ENCODE measurements around the gene BRAF. TPM values are rescaled to one million over a fixed set of nuclear protein-coding genes. Genes with fewer than 3 reads are reported as not detected.
"Not testable (repeated sequence)": the region's sequence is repeated elsewhere in the genome, so short reads cannot be mapped to it uniquely, and the experiment has no call there.

The BRAF gene
- total and polyA plus RNA-seq, 4 donors, result 4.1 to 55.5 (median 29.9) TPM

- H3K4me3 ChIP-seq (ENCODE audit: low read length in 2 of 2); H3K27ac ChIP-seq (ENCODE audit: low read depth in 1 of 2, low read length in 2 of 2); DNase-seq; H3K27me3 ChIP-seq (ENCODE audit: control insufficient read depth in 1 of 2, insufficient read depth in 2 of 2, low read length in 1 of 2); intact Hi-C loops (cut with DNase I); ATAC-seq (ENCODE audit: low FRiP score); H3K36me3 ChIP-seq (ENCODE audit: control insufficient read depth in 1 of 2, insufficient read depth in 2 of 2, low read length in 1 of 2); H3K9me3 ChIP-seq (ENCODE audit: control insufficient read depth, low read length); H3K4me1 ChIP-seq (ENCODE audit: control insufficient read depth in 1 of 2, insufficient read depth in 2 of 2, low read length in 2 of 2): not testable (repeated sequence)
Measured at GRCh38 chr7:140712392-140712791, 212.3 kb downstream of the BRAF start.

GRCh38 chr7:140708764-140709163 lies 216.0 kb downstream of the BRAF start:
- ATAC-seq (ENCODE audit: low FRiP score); intact Hi-C loops (cut with DNase I); H3K4me3 ChIP-seq (ENCODE audit: low read length in 2 of 2); H3K27me3 ChIP-seq (ENCODE audit: control insufficient read depth in 1 of 2, insufficient read depth in 2 of 2, low read length in 1 of 2); DNase-seq; H3K36me3 ChIP-seq (ENCODE audit: control insufficient read depth in 1 of 2, insufficient read depth in 2 of 2, low read length in 1 of 2); H3K9me3 ChIP-seq (ENCODE audit: control insufficient read depth, low read length); H3K4me1 ChIP-seq (ENCODE audit: control insufficient read depth in 1 of 2, insufficient read depth in 2 of 2, low read length in 2 of 2); H3K27ac ChIP-seq (ENCODE audit: low read depth in 1 of 2, low read length in 2 of 2): not testable (repeated sequence)
- 97 to 98% methylated on average over 4 of the region's 4 CpGs for WGBS, 2 donors

DNA sequence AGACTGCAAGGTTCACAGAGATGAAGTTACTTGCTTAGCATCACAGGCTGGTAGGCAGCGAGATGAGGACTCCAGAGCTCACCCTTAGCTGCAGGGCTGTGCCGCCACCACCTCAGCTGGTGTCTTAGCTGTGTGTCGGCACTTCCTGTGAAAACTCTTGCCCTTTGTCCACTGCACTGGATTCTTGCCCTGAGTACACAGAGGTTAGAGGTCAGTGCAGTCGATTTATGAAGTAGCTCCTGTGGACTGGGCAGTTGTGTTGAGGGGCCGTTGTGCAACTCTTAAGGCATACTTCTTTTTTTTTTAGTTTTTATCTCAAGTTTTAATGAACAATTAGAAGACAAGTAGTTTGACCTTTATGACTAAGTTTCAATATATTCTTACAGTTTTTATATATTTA lies 217.6 kb downstream of the BRAF start:
- Histone ChIP-seq H3K27me3 (ENCODE audit: control insufficient read depth in 1 of 2, insufficient read depth in 2 of 2, low read length in 1 of 2) (no peaks in the 10 kb centered on the region), H3K27ac (ENCODE audit: low read depth in 1 of 2, low read length in 2 of 2) (no peak overlapping the region), H3K36me3 (ENCODE audit: control insufficient read depth in 1 of 2, insufficient read depth in 2 of 2, low read length in 1 of 2) (peaks cover 2 to 4% of the 10 kb centered on the region in 2 donors), H3K4me1 (ENCODE audit: control insufficient read depth in 1 of 2, insufficient read depth in 2 of 2, low read length in 2 of 2) (no peaks in the 10 kb centered on the region), H3K9me3 (ENCODE audit: control insufficient read depth, low read length) (no peaks in the 10 kb centered on the region), H3K4me3 (ENCODE audit: low read length in 2 of 2) (no peak overlapping the region)
- DNase-seq, result no peak
- intact Hi-C loops (cut with DNase I), result no loop called here
- 82 to 86% methylated on average over 5 of the region's 5 CpGs for WGBS, 2 donors
- no peak for ATAC-seq (ENCODE audit: low FRiP score)

- WGBS, 2 donors, result 84 to 91% methylated on average over 2 of the region's 2 CpGs
- H3K36me3 ChIP-seq (ENCODE audit: control insufficient read depth in 1 of 2, insufficient read depth in 2 of 2, low read length in 1 of 2), result peaks cover 2 to 4% of the 10 kb centered on the region in 2 donors
- ATAC-seq (ENCODE audit: low FRiP score), result no peak
Measured at GRCh38 chr7:140704205-140704604, 220.5 kb downstream of the BRAF start.

GRCh38 chr7:140702774-140703173 lies 222.0 kb downstream of the BRAF start:
- no peaks in the 10 kb centered on the region for H3K4me1 ChIP-seq (ENCODE audit: control insufficient read depth in 1 of 2, insufficient read depth in 2 of 2, low read length in 2 of 2)
- no peak overlapping the region for H3K4me3 ChIP-seq (ENCODE audit: low read length in 2 of 2)
- ATAC-seq (ENCODE audit: low FRiP score) (no peak), DNase-seq (no peak)
- no peaks in the 10 kb centered on the region for H3K9me3 ChIP-seq (ENCODE audit: control insufficient read depth, low read length)
- intact Hi-C loops (cut with DNase I), result no loop called here
- WGBS, 2 donors, result 85 to 86% methylated on average over 10 of the region's 10 CpGs
- no peak overlapping the region for H3K27ac ChIP-seq (ENCODE audit: low read depth in 1 of 2, low read length in 2 of 2)
- no peaks in the 10 kb centered on the region for H3K27me3 ChIP-seq (ENCODE audit: control insufficient read depth in 1 of 2, insufficient read depth in 2 of 2, low read length in 1 of 2)
- peaks cover 2 to 4% of the 10 kb centered on the region in 2 donors for H3K36me3 ChIP-seq (ENCODE audit: control insufficient read depth in 1 of 2, insufficient read depth in 2 of 2, low read length in 1 of 2)

More at GRCh38 chr7:140704205-140704604, 220.5 kb downstream of the BRAF start:
- Histone ChIP-seq H3K9me3 (ENCODE audit: control insufficient read depth, low read length) (no peaks in the 10 kb centered on the region), H3K4me1 (ENCODE audit: control insufficient read depth in 1 of 2, insufficient read depth in 2 of 2, low read length in 2 of 2) (no peaks in the 10 kb centered on the region), H3K27ac (ENCODE audit: low read depth in 1 of 2, low read length in 2 of 2) (no peak overlapping the region), H3K4me3 (ENCODE audit: low read length in 2 of 2) (no peak overlapping the region), H3K27me3 (ENCODE audit: control insufficient read depth in 1 of 2, insufficient read depth in 2 of 2, low read length in 1 of 2) (no peaks in the 10 kb centered on the region)
- DNase-seq, result no peak
- intact Hi-C loops (cut with DNase I), result no loop called here

- Histone ChIP-seq H3K27ac (ENCODE audit: low read depth in 1 of 2, low read length in 2 of 2) (no peak overlapping the region), H3K27me3 (ENCODE audit: control insufficient read depth in 1 of 2, insufficient read depth in 2 of 2, low read length in 1 of 2) (no peaks in the 10 kb centered on the region), H3K4me1 (ENCODE audit: control insufficient read depth in 1 of 2, insufficient read depth in 2 of 2, low read length in 2 of 2) (no peaks in the 10 kb centered on the region), H3K4me3 (ENCODE audit: low read length in 2 of 2) (no peak overlapping the region), H3K9me3 (ENCODE audit: control insufficient read depth, low read length) (no peaks in the 10 kb centered on the region), H3K36me3 (ENCODE audit: control insufficient read depth in 1 of 2, insufficient read depth in 2 of 2, low read length in 1 of 2) (no peaks in the 10 kb centered on the region)
- no peak for ATAC-seq (ENCODE audit: low FRiP score)
- intact Hi-C loops (cut with DNase I), result loop anchor here in 1 of 2 donors (10.0 kb wide), 1 partner anchor 226 kb away; the partner anchor contains the start of gene BRAF
- WGBS, 2 donors, result 86 to 88% methylated on average over 8 of the region's 8 CpGs
- peak in 1 of 2 donors; percentile 70 for DNase-seq
Measured at GRCh38 chr7:140698477-140698876, 226.3 kb downstream of the BRAF start.

DNA sequence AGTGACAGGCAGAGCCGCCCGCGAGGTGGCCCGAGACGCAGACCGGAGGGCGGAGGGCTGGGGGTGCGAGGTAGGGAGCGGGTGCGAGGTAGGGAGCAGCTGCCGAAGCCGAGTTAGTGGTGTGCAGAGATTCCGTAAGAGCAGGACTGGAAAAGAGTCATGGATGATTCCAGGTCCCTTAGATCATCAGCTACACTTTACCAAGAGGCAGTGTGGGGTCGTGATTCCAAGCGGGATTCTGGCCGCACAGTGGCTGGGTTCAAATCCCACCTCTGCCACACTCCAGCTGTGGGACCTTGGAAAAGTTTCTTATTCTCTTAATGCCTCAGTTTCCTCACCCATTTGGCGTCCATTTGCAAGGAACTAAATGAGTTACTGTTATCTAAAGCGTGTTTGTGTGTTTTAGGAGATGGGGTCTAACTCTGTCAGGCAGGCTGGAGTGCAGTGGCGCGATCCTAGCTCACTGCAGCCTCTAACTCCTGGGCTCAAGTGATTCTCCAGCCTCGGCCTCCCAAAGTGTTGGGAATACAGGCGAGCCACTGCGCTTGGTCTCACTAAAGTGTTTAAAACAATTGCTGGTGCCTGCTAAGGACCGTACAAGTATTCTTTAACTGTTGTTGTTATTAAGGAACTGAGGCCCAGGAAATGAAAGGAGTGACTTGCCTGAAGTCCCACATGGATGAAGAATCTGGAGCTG lies 227.1 kb downstream of the BRAF start:
- intact Hi-C loops (cut with DNase I), result loop anchor here in 1 of 2 donors (10.0 kb wide), 1 partner anchor 227 kb away; the partner anchor contains the start of gene BRAF

DNA sequence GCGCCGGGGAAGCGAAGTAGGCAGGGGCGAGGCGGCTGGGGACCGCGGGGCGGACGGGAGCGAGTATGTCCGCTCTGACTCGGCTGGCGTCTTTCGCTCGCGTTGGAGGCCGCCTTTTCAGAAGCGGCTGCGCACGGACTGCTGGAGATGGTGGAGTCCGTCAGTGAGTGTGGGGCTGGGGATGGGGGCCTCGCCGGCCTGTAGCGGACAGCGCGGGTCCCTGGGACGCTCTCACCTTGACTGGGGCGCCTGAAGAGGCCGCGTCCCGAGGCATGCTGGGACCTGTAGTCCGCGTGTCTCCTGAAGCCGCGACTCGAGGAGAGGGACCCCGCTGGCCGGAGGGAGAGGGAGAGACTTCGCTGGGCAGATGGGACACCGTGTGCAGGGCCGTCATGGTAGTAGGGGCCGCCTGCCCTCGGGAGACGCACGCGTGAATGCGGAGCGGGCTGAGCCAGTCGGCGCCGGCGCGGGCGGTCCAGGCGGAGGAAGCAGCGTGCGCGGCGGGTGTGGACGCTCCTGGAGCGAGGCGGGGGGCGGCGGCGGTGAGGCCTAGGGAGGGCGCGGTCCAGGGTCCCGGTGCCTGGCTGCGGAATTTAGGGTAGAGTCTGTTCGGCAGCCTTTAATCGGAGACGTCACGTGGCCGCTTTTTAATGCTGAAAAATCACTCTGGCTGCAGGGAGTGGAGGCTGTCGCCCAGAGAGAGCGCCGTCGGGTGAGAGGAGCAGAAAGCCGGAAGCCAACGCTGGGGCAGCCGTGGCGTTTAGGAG lies 227.9 kb downstream of the BRAF start, which contains the start of gene NDUFB2:
Gene NDUFB2, plus strand, starts transcription at position 29 of the 767 bp plus-strand sequence. Its CDS starts 37 bp downstream, at position 66.
- Histone ChIP-seq H3K27me3 (ENCODE audit: control insufficient read depth in 1 of 2, insufficient read depth in 2 of 2, low read length in 1 of 2) (no peaks in the 10 kb centered on the region), H3K36me3 (ENCODE audit: control insufficient read depth in 1 of 2, insufficient read depth in 2 of 2, low read length in 1 of 2) (no peaks in the 10 kb centered on the region), H3K4me3 (ENCODE audit: low read length in 2 of 2) (peak within 1 kb of the TSS; percentile 56 to 63), H3K9me3 (ENCODE audit: control insufficient read depth, low read length) (no peaks in the 10 kb centered on the region), H3K4me1 (ENCODE audit: control insufficient read depth in 1 of 2, insufficient read depth in 2 of 2, low read length in 2 of 2) (no peaks in the 10 kb centered on the region), H3K27ac (ENCODE audit: low read depth in 1 of 2, low read length in 2 of 2) (peak within 1 kb of the TSS; percentile 38 to 81)
- 0 to 1% methylated on average over 71 to 82 of the region's 82 CpGs for WGBS, 2 donors
- DNase-seq (peak; percentile 86 to 93), ATAC-seq (ENCODE audit: low FRiP score) (peak; percentile 98)
- intact Hi-C loops (cut with DNase I), result loop anchor here in 1 of 2 donors (10.0 kb wide), 1 partner anchor 228 kb away; the partner anchor contains the start of gene BRAF

More for the DNA sequence above, 227.1 kb downstream of the BRAF start:
- peak overlapping the region; percentile 56 to 63 for H3K4me3 ChIP-seq (ENCODE audit: low read length in 2 of 2)
- WGBS, 2 donors, result 25 to 27% methylated on average over 24 of the region's 24 CpGs
- H3K27ac ChIP-seq (ENCODE audit: low read depth in 1 of 2, low read length in 2 of 2), result peak overlapping the region in 1 of 2 donors; percentile 81
- no peaks in the 10 kb centered on the region for H3K27me3 ChIP-seq (ENCODE audit: control insufficient read depth in 1 of 2, insufficient read depth in 2 of 2, low read length in 1 of 2)
- H3K36me3 ChIP-seq (ENCODE audit: control insufficient read depth in 1 of 2, insufficient read depth in 2 of 2, low read length in 1 of 2), result no peaks in the 10 kb centered on the region
- H3K4me1 ChIP-seq (ENCODE audit: control insufficient read depth in 1 of 2, insufficient read depth in 2 of 2, low read length in 2 of 2), result no peaks in the 10 kb centered on the region
- ATAC-seq (ENCODE audit: low FRiP score) (no peak), DNase-seq (peak in 1 of 2 donors; percentile 49)
- H3K9me3 ChIP-seq (ENCODE audit: control insufficient read depth, low read length), result no peaks in the 10 kb centered on the region

Measured in aorta (tissue), 5 donors.